GM13976 (cell line): ENCODE measurements around the gene HKDC1.
"Not testable (repeated sequence)": the region's sequence is repeated elsewhere in the genome, so short reads cannot be mapped to it uniquely, and the experiment has no call there.

ENCODE experiments used
- DNase-seq: peaks from one replicate; pipeline ENCODE4 v3.0.0; 2012; ENCODE audit warnings: low spot score
- CTCF ChIP-seq: IDR thresholded peaks from 2 replicates; pipeline ENCODE4 v1.5.1; 2012; ENCODE audit warnings: borderline replicate concordance, mild to moderate bottlenecking; ENCODE audit not compliant: insufficient read depth; ENCODE audit errors: extremely low read depth, missing control alignments, control extremely low read depth
- in situ Hi-C: fragments of 300-500 bp; cut with MboI; formaldehyde crosslinking; loops from one replicate; pipeline ENCODE4 v1.12.0; 2022; ENCODE audit warnings: low sequenced_read_pairs, mixed read lengths, inconsistent platforms; ENCODE audit not compliant: unreplicated experiment

HKDC1 gene

GRCh38 chr10:69246581-69247312, 26.6 kb downstream of the HKDC1 start:
- no peak for TF ChIP-seq CTCF
- DNase-seq, result no peak
- in situ Hi-C loops, result no loop called here

- DNase-seq, result no peak
- TF ChIP-seq CTCF, result no peak
- in situ Hi-C loops, result no loop called here
These were observed 27.2 kb downstream of the HKDC1 start for GRCh38 chr10:69247313-69247710.

- in situ Hi-C loops, result no loop called here
- DNase-seq, result no peak
- TF ChIP-seq CTCF, result no peak
These were observed 28.1 kb downstream of the HKDC1 start for GRCh38 chr10:69248117-69248730.

- DNase-seq, result no peak
- in situ Hi-C loops, result no loop called here
- no peak for TF ChIP-seq CTCF
These were observed 29.9 kb downstream of the HKDC1 start for GRCh38 chr10:69250041-69250440.

- DNase-seq, in situ Hi-C loops: not testable (repeated sequence)
These were observed 31.3 kb downstream of the HKDC1 start for GRCh38 chr10:69251417-69251816.

- in situ Hi-C loops, result no loop called here
- DNase-seq, result no peak
- TF ChIP-seq CTCF, result no peak
These were observed 33.0 kb downstream of the HKDC1 start for GRCh38 chr10:69253171-69253570.

- in situ Hi-C loops, result no loop called here
- no peak for DNase-seq
- TF ChIP-seq CTCF, result no peak
These were observed 34.7 kb downstream of the HKDC1 start for GRCh38 chr10:69254877-69255276.
